B cell (primary cell): ENCODE measurements around the gene E2F2.

Source experiments
- CTCF ChIP-seq: fragments of 200-600 bp; IDR thresholded peaks from one replicate; pipeline ENCODE4 v1.8.0; 2022; ENCODE audit warnings: antibody characterized with exemption, mild to moderate bottlenecking
- EZH2 ChIP-seq: IDR thresholded peaks from 2 replicates; pipeline ENCODE4 v1.6.1; 2012; ENCODE audit warnings: borderline replicate concordance, low read depth, mild to moderate bottlenecking, moderate library complexity, low read length; ENCODE audit not compliant: insufficient read depth, poor library complexity, severe bottlenecking

GRCh38 chr1:23527900-23528249, 3.2 kb downstream of the E2F2 start:
- TF ChIP-seq CTCF (no peak), EZH2 (no peak)
